ENCODE data around the gene MYO19. TPM values are rescaled to one million over a fixed set of nuclear protein-coding genes. Genes with fewer than 3 reads are reported as not detected.

Gene MYO19
- total RNA-seq, 1 donor, result 51.4 TPM

DNA sequence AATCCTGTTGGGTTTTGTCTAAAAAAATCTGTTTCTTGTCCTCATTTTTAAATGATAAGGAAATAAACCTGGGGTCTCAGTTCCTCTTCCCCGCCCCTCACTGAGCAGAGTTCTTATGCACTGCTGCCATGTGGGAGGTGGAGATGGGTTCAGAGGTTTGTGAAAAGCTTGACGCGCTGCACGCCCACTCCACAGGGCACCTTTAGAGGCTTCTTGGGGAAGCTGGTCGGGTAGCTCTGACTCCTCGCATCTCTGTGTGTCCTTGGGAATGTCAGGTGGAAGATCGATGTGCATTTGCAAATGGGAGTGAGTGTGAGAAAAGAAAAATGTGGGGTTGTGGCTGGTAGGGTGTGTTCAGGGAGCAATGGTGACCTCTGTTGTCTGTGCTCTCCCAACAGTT is 52.8 kb downstream of the MYO19 start:
- Histone ChIP-seq H3K36me3 (ENCODE audit: insufficient read depth, low read length) (no peaks in the 10 kb centered on the region), H4K20me1 (ENCODE audit: insufficient read depth, low read length) (no peaks in the 10 kb centered on the region), H3K27me3 (ENCODE audit: insufficient read depth, low read length) (peaks cover 13% of the 10 kb centered on the region), H3K4me3 (ENCODE audit: insufficient read depth, low read length) (no peak overlapping the region), H3K4me1 (ENCODE audit: insufficient read depth, low read length) (peaks cover 14% of the 10 kb centered on the region), H3K9me3 (ENCODE audit: low read depth, low read length) (no peaks in the 10 kb centered on the region), H2AFZ (ENCODE audit: low read length) (no peak overlapping the region), H3K79me2 (ENCODE audit: insufficient read depth, low read length) (peaks cover 7% of the 10 kb centered on the region), H3K4me2 (ENCODE audit: insufficient read depth, low read length) (no peak overlapping the region), H3K27ac (ENCODE audit: low read depth, low read length) (no peak overlapping the region)
- no peak for DNase-seq (ENCODE audit: insufficient read length, low spot score, missing footprints)
- no peak for TF ChIP-seq CTCF (IDR thresholded peaks at IDR 0.05; ENCODE audit: extremely low read depth, low read depth, low read length)

GRCh38 chr17:36475346-36475970 is 59.2 kb downstream of the MYO19 start:
- H3K27me3 ChIP-seq (ENCODE audit: insufficient read depth, low read length), result peaks cover 9% of the 10 kb centered on the region
- H3K4me3 ChIP-seq (ENCODE audit: insufficient read depth, low read length), result no peak overlapping the region
- H3K4me1 ChIP-seq (ENCODE audit: insufficient read depth, low read length), result no peaks in the 10 kb centered on the region
- no peak overlapping the region for H3K4me2 ChIP-seq (ENCODE audit: insufficient read depth, low read length)
- TF ChIP-seq CTCF (IDR thresholded peaks at IDR 0.05; ENCODE audit: extremely low read depth, low read depth, low read length), result no peak
- H3K27ac ChIP-seq (ENCODE audit: low read depth, low read length), result no peak overlapping the region
- no peak for DNase-seq (ENCODE audit: insufficient read length, low spot score, missing footprints)
- no peaks in the 10 kb centered on the region for H3K79me2 ChIP-seq (ENCODE audit: insufficient read depth, low read length)
- no peak overlapping the region for H2AFZ ChIP-seq (ENCODE audit: low read length)
- no peaks in the 10 kb centered on the region for H3K9me3 ChIP-seq (ENCODE audit: low read depth, low read length)
- H4K20me1 ChIP-seq (ENCODE audit: insufficient read depth, low read length), result no peaks in the 10 kb centered on the region
- no peaks in the 10 kb centered on the region for H3K36me3 ChIP-seq (ENCODE audit: insufficient read depth, low read length)

- no peaks in the 10 kb centered on the region for H4K20me1 ChIP-seq (ENCODE audit: insufficient read depth, low read length)
- H3K36me3 ChIP-seq (ENCODE audit: insufficient read depth, low read length), result no peaks in the 10 kb centered on the region
- H3K4me2 ChIP-seq (ENCODE audit: insufficient read depth, low read length), result no peak overlapping the region
- no peak overlapping the region for H3K4me3 ChIP-seq (ENCODE audit: insufficient read depth, low read length)
- no peaks in the 10 kb centered on the region for H3K79me2 ChIP-seq (ENCODE audit: insufficient read depth, low read length)
- H3K27ac ChIP-seq (ENCODE audit: low read depth, low read length), result no peak overlapping the region
- no peaks in the 10 kb centered on the region for H3K4me1 ChIP-seq (ENCODE audit: insufficient read depth, low read length)
- no peak for DNase-seq (ENCODE audit: insufficient read length, low spot score, missing footprints)
- no peaks in the 10 kb centered on the region for H3K9me3 ChIP-seq (ENCODE audit: low read depth, low read length)
- no peak overlapping the region for H2AFZ ChIP-seq (ENCODE audit: low read length)
- peaks cover 8% of the 10 kb centered on the region for H3K27me3 ChIP-seq (ENCODE audit: insufficient read depth, low read length)
- no peak for TF ChIP-seq CTCF (IDR thresholded peaks at IDR 0.05; ENCODE audit: extremely low read depth, low read depth, low read length)
Measured at GRCh38 chr17:36474571-36474970, 60.1 kb downstream of the MYO19 start.

GRCh38 chr17:36470499-36470898 is 64.2 kb downstream of the MYO19 start:
- Histone ChIP-seq H3K4me2 (ENCODE audit: insufficient read depth, low read length) (no peak overlapping the region), H3K4me3 (ENCODE audit: insufficient read depth, low read length) (no peak overlapping the region), H3K36me3 (ENCODE audit: insufficient read depth, low read length) (no peaks in the 10 kb centered on the region), H3K4me1 (ENCODE audit: insufficient read depth, low read length) (no peaks in the 10 kb centered on the region), H3K79me2 (ENCODE audit: insufficient read depth, low read length) (no peaks in the 10 kb centered on the region), H4K20me1 (ENCODE audit: insufficient read depth, low read length) (no peaks in the 10 kb centered on the region), H3K9me3 (ENCODE audit: low read depth, low read length) (no peaks in the 10 kb centered on the region), H3K27ac (ENCODE audit: low read depth, low read length) (no peak overlapping the region), H3K27me3 (ENCODE audit: insufficient read depth, low read length) (peaks cover 4% of the 10 kb centered on the region), H2AFZ (ENCODE audit: low read length) (no peak overlapping the region)
- no peak for TF ChIP-seq CTCF (IDR thresholded peaks at IDR 0.05; ENCODE audit: extremely low read depth, low read depth, low read length)
- DNase-seq (ENCODE audit: insufficient read length, low spot score, missing footprints), result no peak
